ENCODE data around the gene TSPAN1. TPM values are rescaled to one million over a fixed set of nuclear protein-coding genes. Genes with fewer than 3 reads are reported as not detected.
A peak's percentile ranks its signal among the peaks of the same experiment; 100 is the strongest.
"Not testable (repeated sequence)": the region's sequence is repeated elsewhere in the genome, so short reads cannot be mapped to it uniquely, and the experiment has no call there.

TSPAN1 gene
- total and polyA plus RNA-seq, 5 donors from 2014 or later: not detected

DNA sequence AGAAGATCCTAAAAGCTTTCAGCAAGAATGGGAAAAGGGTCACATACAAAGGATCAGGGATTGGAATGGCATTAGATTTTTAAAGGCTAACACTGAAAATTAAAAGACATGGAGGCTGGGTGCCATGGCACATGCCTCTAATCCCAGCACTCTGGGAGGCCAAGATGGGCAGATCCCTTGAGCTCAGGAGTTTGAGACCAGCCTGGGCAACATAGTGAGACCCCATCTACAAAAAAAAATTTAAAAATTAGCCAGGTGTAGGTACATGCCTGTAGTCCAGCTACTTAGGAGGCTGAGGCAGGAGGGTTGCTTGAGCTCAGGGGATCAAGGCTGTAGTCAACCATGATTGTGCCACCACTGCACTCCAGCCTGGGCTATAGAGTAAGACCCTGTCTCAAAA lies 40.6 kb downstream of the TSPAN1 start:
- no peaks in the 10 kb centered on the region for H3K4me1 ChIP-seq (ENCODE audit: control insufficient read depth, insufficient read depth, low read length, poor library complexity, severe bottlenecking)
- DNase-seq (no peak), ATAC-seq (ENCODE audit: low read depth in 2 of 2) (no peak)
- no peak overlapping the region for H3K27ac ChIP-seq (ENCODE audit: insufficient read depth, low read length, poor library complexity, severe bottlenecking)
- no peaks in the 10 kb centered on the region for H3K27me3 ChIP-seq (ENCODE audit: control insufficient read depth, insufficient read depth, low read length)
- Mint-ChIP-seq H3K27me3 (peaks cover 5% of the 10 kb centered on the region), H3K36me3 (no peaks in the 10 kb centered on the region), H3K4me1 (no peaks in the 10 kb centered on the region), H3K27ac (peak overlapping the region in 1 of 3 donors; percentile 43), H3K4me3 (no peak overlapping the region), H3K9me3 (no peaks in the 10 kb centered on the region)
- no peaks in the 10 kb centered on the region for H3K36me3 ChIP-seq (ENCODE audit: control insufficient read depth, insufficient read depth, low read length)
- H3K9me3 ChIP-seq (ENCODE audit: control insufficient read depth in 2 of 2, low read length in 2 of 2): no peaks in the 10 kb centered on the region
- H3K4me3 ChIP-seq (ENCODE audit: low read depth, low read length): no peak overlapping the region

DNA sequence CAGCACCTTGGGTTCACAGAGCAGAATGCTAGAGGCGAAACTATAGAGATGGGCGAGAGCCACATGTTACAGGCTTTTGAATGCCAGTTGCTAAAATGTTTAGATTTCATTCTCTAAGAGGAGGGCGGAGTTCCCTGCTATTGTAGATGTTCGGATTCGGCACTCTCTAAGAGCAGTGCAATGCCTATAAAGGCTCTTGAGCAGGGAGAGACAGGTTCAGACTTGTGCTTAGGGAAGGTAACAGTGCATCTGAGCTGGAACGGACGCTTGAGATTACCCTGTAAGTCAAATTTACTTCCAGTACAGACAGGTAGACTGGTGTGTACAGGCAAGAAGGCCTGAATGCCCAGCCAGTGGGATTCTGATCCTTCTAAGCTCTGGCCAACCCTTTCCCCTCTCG lies 43.6 kb downstream of the TSPAN1 start:
- Mint-ChIP-seq H3K36me3 (no peaks in the 10 kb centered on the region), H3K27ac (no peak overlapping the region), H3K4me1 (peaks cover 0 to 2% (median 0%) of the 10 kb centered on the region in 4 donors), H3K27me3 (peaks cover 8% of the 10 kb centered on the region), H3K9me3 (no peaks in the 10 kb centered on the region), H3K4me3 (no peak overlapping the region)
- DNase-seq: no peak
- no peak overlapping the region for H3K4me3 ChIP-seq (ENCODE audit: low read depth, low read length)
- H3K27ac ChIP-seq (ENCODE audit: insufficient read depth, low read length, poor library complexity, severe bottlenecking): no peak overlapping the region
- H3K27me3 ChIP-seq (ENCODE audit: control insufficient read depth, insufficient read depth, low read length): no peaks in the 10 kb centered on the region
- no peak for ATAC-seq (ENCODE audit: low read depth in 2 of 2)
- H3K9me3 ChIP-seq (ENCODE audit: control insufficient read depth in 2 of 2, low read length in 2 of 2): no peaks in the 10 kb centered on the region
- no peaks in the 10 kb centered on the region for H3K4me1 ChIP-seq (ENCODE audit: control insufficient read depth, insufficient read depth, low read length, poor library complexity, severe bottlenecking)
- no peaks in the 10 kb centered on the region for H3K36me3 ChIP-seq (ENCODE audit: control insufficient read depth, insufficient read depth, low read length)

GRCh38 chr1:46219551-46220520 lies 44.9 kb downstream of the TSPAN1 start:
- H3K27me3 ChIP-seq (ENCODE audit: control insufficient read depth, insufficient read depth, low read length): no peaks in the 10 kb centered on the region
- no peak overlapping the region for H3K4me3 ChIP-seq (ENCODE audit: low read depth, low read length)
- no peak for ATAC-seq (ENCODE audit: low read depth in 2 of 2)
- no peak for DNase-seq
- Mint-ChIP-seq H3K27ac (no peak overlapping the region), H3K4me1 (peaks cover 0 to 6% (median 0%) of the 10 kb centered on the region in 4 donors), H3K4me3 (no peak overlapping the region), H3K27me3 (peaks cover 4% of the 10 kb centered on the region), H3K36me3 (no peaks in the 10 kb centered on the region), H3K9me3 (no peaks in the 10 kb centered on the region)
- no peak overlapping the region for H3K27ac ChIP-seq (ENCODE audit: insufficient read depth, low read length, poor library complexity, severe bottlenecking)
- no peaks in the 10 kb centered on the region for H3K4me1 ChIP-seq (ENCODE audit: control insufficient read depth, insufficient read depth, low read length, poor library complexity, severe bottlenecking)
- H3K9me3 ChIP-seq (ENCODE audit: control insufficient read depth in 2 of 2, low read length in 2 of 2): no peaks in the 10 kb centered on the region
- H3K36me3 ChIP-seq (ENCODE audit: control insufficient read depth, insufficient read depth, low read length): no peaks in the 10 kb centered on the region

GRCh38 chr1:46220808-46221207 lies 45.9 kb downstream of the TSPAN1 start:
- H3K4me3 Mint-ChIP-seq: no peak overlapping the region

DNA sequence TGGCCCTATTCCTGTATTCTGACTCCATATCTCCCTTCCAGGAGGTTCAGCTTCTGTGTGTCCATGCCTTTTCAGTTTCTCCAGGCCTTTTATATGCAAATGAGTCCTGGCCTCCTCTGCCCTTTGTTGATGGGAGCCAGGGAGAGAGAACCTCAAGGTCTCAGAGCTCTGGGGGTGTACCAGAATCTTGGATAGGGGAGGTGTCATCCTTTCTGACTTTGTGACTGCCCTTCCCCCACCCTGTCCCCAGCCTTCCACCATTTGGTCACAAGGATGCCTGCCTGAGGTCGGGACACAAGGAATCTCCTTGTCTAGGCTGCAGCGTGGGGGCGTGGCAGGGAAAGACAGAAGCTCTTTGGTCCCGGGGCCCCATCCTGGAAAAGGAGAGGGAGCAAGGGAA lies 46.9 kb downstream of the TSPAN1 start:
- no peaks in the 10 kb centered on the region for H3K9me3 Mint-ChIP-seq
- H3K4me3 Mint-ChIP-seq: no peak overlapping the region
- peaks cover 0 to 6% (median 0%) of the 10 kb centered on the region in 4 donors for H3K4me1 Mint-ChIP-seq
- H3K27me3 Mint-ChIP-seq: peaks cover 4% of the 10 kb centered on the region
- Histone ChIP-seq H3K27me3 (ENCODE audit: control insufficient read depth, insufficient read depth, low read length) (no peaks in the 10 kb centered on the region), H3K9me3 (ENCODE audit: control insufficient read depth in 2 of 2, low read length in 2 of 2) (no peaks in the 10 kb centered on the region), H3K27ac (ENCODE audit: insufficient read depth, low read length, poor library complexity, severe bottlenecking) (no peak overlapping the region), H3K4me1 (ENCODE audit: control insufficient read depth, insufficient read depth, low read length, poor library complexity, severe bottlenecking) (no peaks in the 10 kb centered on the region), H3K36me3 (ENCODE audit: control insufficient read depth, insufficient read depth, low read length) (no peaks in the 10 kb centered on the region), H3K4me3 (ENCODE audit: low read depth, low read length) (no peak overlapping the region)
- ATAC-seq (ENCODE audit: low read depth in 2 of 2): no peak
- H3K36me3 Mint-ChIP-seq: no peaks in the 10 kb centered on the region
- DNase-seq: no peak
- no peak overlapping the region for H3K27ac Mint-ChIP-seq

More at GRCh38 chr1:46220808-46221207, 45.9 kb downstream of the TSPAN1 start:
- Mint-ChIP-seq H3K27ac (no peak overlapping the region), H3K27me3 (peaks cover 4% of the 10 kb centered on the region), H3K36me3 (no peaks in the 10 kb centered on the region), H3K9me3 (no peaks in the 10 kb centered on the region), H3K4me1 (peaks cover 0 to 6% (median 0%) of the 10 kb centered on the region in 4 donors)
- no peaks in the 10 kb centered on the region for H3K9me3 ChIP-seq (ENCODE audit: control insufficient read depth in 2 of 2, low read length in 2 of 2)
- no peak overlapping the region for H3K27ac ChIP-seq (ENCODE audit: insufficient read depth, low read length, poor library complexity, severe bottlenecking)
- no peak for DNase-seq
- H3K36me3 ChIP-seq (ENCODE audit: control insufficient read depth, insufficient read depth, low read length): no peaks in the 10 kb centered on the region
- H3K4me3 ChIP-seq (ENCODE audit: low read depth, low read length): no peak overlapping the region
- H3K27me3 ChIP-seq (ENCODE audit: control insufficient read depth, insufficient read depth, low read length): no peaks in the 10 kb centered on the region
- ATAC-seq (ENCODE audit: low read depth in 2 of 2): no peak
- H3K4me1 ChIP-seq (ENCODE audit: control insufficient read depth, insufficient read depth, low read length, poor library complexity, severe bottlenecking): no peaks in the 10 kb centered on the region

GRCh38 chr1:46223055-46223454 lies 48.2 kb downstream of the TSPAN1 start:
- not testable (repeated sequence) for H3K4me3 Mint-ChIP-seq; H3K4me1 ChIP-seq (ENCODE audit: control insufficient read depth, insufficient read depth, low read length, poor library complexity, severe bottlenecking); H3K4me3 ChIP-seq (ENCODE audit: low read depth, low read length); H3K27me3 ChIP-seq (ENCODE audit: control insufficient read depth, insufficient read depth, low read length); ATAC-seq (ENCODE audit: low read depth in 2 of 2); H3K27me3 Mint-ChIP-seq; H3K27ac Mint-ChIP-seq; H3K4me1 Mint-ChIP-seq; DNase-seq; H3K9me3 Mint-ChIP-seq; H3K9me3 ChIP-seq (ENCODE audit: control insufficient read depth in 2 of 2, low read length in 2 of 2); H3K36me3 Mint-ChIP-seq; H3K27ac ChIP-seq (ENCODE audit: insufficient read depth, low read length, poor library complexity, severe bottlenecking); H3K36me3 ChIP-seq (ENCODE audit: control insufficient read depth, insufficient read depth, low read length)

DNA sequence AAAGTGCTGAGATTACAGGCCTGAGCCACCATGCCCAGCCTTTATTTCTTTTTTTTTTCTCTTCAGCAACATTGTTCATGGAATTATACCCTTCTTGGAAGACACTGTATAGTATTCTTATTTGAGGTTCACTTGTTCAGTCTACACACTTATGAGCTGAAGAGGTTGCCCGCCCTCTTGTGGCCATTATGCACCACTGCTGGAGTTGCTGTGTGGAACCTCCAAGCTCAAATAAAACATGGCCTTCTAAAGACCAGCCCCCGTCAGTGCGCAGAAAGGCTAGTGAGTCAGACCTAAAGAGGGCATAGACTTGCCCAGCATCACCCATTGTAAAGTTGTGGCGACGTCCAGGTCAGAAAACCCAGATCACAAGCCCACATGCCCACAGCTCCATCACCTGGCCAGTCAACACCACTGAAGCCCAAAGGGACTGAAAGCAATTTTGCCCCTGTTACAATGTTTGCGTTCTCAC lies 48.6 kb downstream of the TSPAN1 start:
- peak; percentile 70 to 86 for ATAC-seq (ENCODE audit: low read depth in 2 of 2)
- H3K27ac Mint-ChIP-seq: peak overlapping the region in 1 of 3 donors; percentile 84
- H3K4me1 Mint-ChIP-seq: peaks cover 0 to 7% (median under 1%) of the 10 kb centered on the region in 4 donors
- H3K36me3 Mint-ChIP-seq: no peaks in the 10 kb centered on the region
- Histone ChIP-seq H3K4me1 (ENCODE audit: control insufficient read depth, insufficient read depth, low read length, poor library complexity, severe bottlenecking) (no peaks in the 10 kb centered on the region), H3K36me3 (ENCODE audit: control insufficient read depth, insufficient read depth, low read length) (no peaks in the 10 kb centered on the region), H3K27me3 (ENCODE audit: control insufficient read depth, insufficient read depth, low read length) (no peaks in the 10 kb centered on the region), H3K4me3 (ENCODE audit: low read depth, low read length) (no peak overlapping the region), H3K9me3 (ENCODE audit: control insufficient read depth in 2 of 2, low read length in 2 of 2) (no peaks in the 10 kb centered on the region), H3K27ac (ENCODE audit: insufficient read depth, low read length, poor library complexity, severe bottlenecking) (no peak overlapping the region)
- H3K9me3 Mint-ChIP-seq: no peaks in the 10 kb centered on the region
- peaks cover 5% of the 10 kb centered on the region for H3K27me3 Mint-ChIP-seq
- H3K4me3 Mint-ChIP-seq: no peak overlapping the region
- DNase-seq: peak; percentile 15 to 85 (median 46)

GRCh38 chr1:46224966-46225365 lies 50.1 kb downstream of the TSPAN1 start:
- Histone ChIP-seq H3K4me1 (ENCODE audit: control insufficient read depth, insufficient read depth, low read length, poor library complexity, severe bottlenecking) (no peaks in the 10 kb centered on the region), H3K27ac (ENCODE audit: insufficient read depth, low read length, poor library complexity, severe bottlenecking) (no peak overlapping the region), H3K9me3 (ENCODE audit: control insufficient read depth in 2 of 2, low read length in 2 of 2) (no peaks in the 10 kb centered on the region), H3K36me3 (ENCODE audit: control insufficient read depth, insufficient read depth, low read length) (no peaks in the 10 kb centered on the region), H3K27me3 (ENCODE audit: control insufficient read depth, insufficient read depth, low read length) (no peaks in the 10 kb centered on the region), H3K4me3 (ENCODE audit: low read depth, low read length) (no peak overlapping the region)
- no peak overlapping the region for H3K27ac Mint-ChIP-seq
- no peak overlapping the region for H3K4me3 Mint-ChIP-seq
- H3K36me3 Mint-ChIP-seq: no peaks in the 10 kb centered on the region
- ATAC-seq (ENCODE audit: low read depth in 2 of 2) (no peak), DNase-seq (no peak)
- peaks cover 8% of the 10 kb centered on the region for H3K27me3 Mint-ChIP-seq
- peaks cover 0 to 12% (median 2%) of the 10 kb centered on the region in 4 donors for H3K4me1 Mint-ChIP-seq
- H3K9me3 Mint-ChIP-seq: no peaks in the 10 kb centered on the region
